H1 (cell line): ENCODE data around the gene SUCLG2. TPM values are rescaled to one million over a fixed set of nuclear protein-coding genes. Genes with fewer than 3 reads are reported as not detected.

ENCODE experiments used
- ATF3 ChIP-seq: IDR thresholded peaks from 2 replicates; pipeline ENCODE4 v1.6.1; 2011; ENCODE audit warnings: low read depth, mild to moderate bottlenecking, low read length; ENCODE audit not compliant: insufficient read depth
- CHD2 ChIP-seq: IDR thresholded peaks from 2 replicates; pipeline ENCODE4 v1.6.1; 2012; ENCODE audit warnings: low read length, improper control_type of control experiment
- CHD7 ChIP-seq: fragments of 300-600 bp; sonication (generic); IDR thresholded peaks from 2 replicates; pipeline ENCODE4 v1.7.1; 2012; ENCODE audit warnings: low read length, moderate library complexity, mild to moderate bottlenecking, inconsistent platforms; ENCODE audit not compliant: insufficient replicate concordance
- EGR1 ChIP-seq: IDR thresholded peaks from 2 replicates; pipeline ENCODE4 v1.6.1; 2011; ENCODE audit warnings: low read depth, low read length, borderline replicate concordance
- NANOG ChIP-seq: IDR thresholded peaks from 2 replicates; pipeline ENCODE4 v1.6.1; 2011; ENCODE audit warnings: low read length, low read depth, mild to moderate bottlenecking, inconsistent platforms; ENCODE audit not compliant: insufficient read depth, poor library complexity, severe bottlenecking
- SAP30 ChIP-seq: fragments of 300-600 bp; sonication (generic); IDR thresholded peaks from 2 replicates; pipeline ENCODE4 v1.7.1; 2012; ENCODE audit warnings: low read length, moderate library complexity, mild to moderate bottlenecking, inconsistent platforms; ENCODE audit not compliant: insufficient read depth, insufficient replicate concordance
- SIRT6 ChIP-seq: IDR thresholded peaks from one replicate; pipeline ENCODE4 v1.7.1; 2012; ENCODE audit warnings: low read length, inconsistent platforms
- TCF12 ChIP-seq: IDR thresholded peaks from 2 replicates; pipeline ENCODE4 v1.6.1; 2011; ENCODE audit warnings: low read depth, mild to moderate bottlenecking, low read length
- ZNF274 ChIP-seq: IDR thresholded peaks from 2 replicates; pipeline ENCODE4 v1.7.0; 2012; ENCODE audit warnings: low read length, borderline replicate concordance; ENCODE audit errors: extremely low read depth
- polyA plus RNA-seq, 7 experiments: library from polyadenylated mRNA; depleted of rRNA in 3 of 7; stranded (reverse) in 5 of 7; unstranded in 2 of 7; fragments of >200 nt in 5 of 7; fragments of 200-250 nt in 2 of 7; gene quantifications; 1 replicate in 5 of 7; 2 replicates in 1 of 7; 4 replicates in 1 of 7; pipeline versions ENCODE4 v1.2.1 to v1.2.3, GENCODE V29; 2011 to 2013; ENCODE audit warnings: missing spikeins in 2 of 7, mixed read lengths in 2 of 7
- total RNA-seq: library from RNA; stranded (reverse); fragmentation: NEBNext Ultra II Directional; extraction: Animal tissue kit (Norgen Biotek cat#: 25700); gene quantifications from 2 replicates; pipeline ENCODE4 v1.2.1, GENCODE V29; 2021

Gene SUCLG2
- total and polyA plus RNA-seq, 2 of the 8 experiments (the other 6 are each of a cell fraction or from before 2014, with no cell fraction given), result 12.9 to 46.2 TPM

GRCh38 chr3:67386451-67386850 lies 268.0 kb downstream of the SUCLG2 start (continued):
- no peak for TF ChIP-seq CHD7
- no peak for TF ChIP-seq CHD2
- no peak for TF ChIP-seq SIRT6
- no peak for TF ChIP-seq ZNF274
- TF ChIP-seq TCF12, result no peak
- no peak for TF ChIP-seq ATF3
- TF ChIP-seq EGR1, result no peak
- no peak for TF ChIP-seq SAP30
- TF ChIP-seq NANOG, result no peak
